Measurements from ENCODE around the gene PHF19.

- no peak for TF ChIP-seq USF2 (CRISPR knock-in tag; IDR thresholded peaks at IDR 0.05)
- no peak for TF ChIP-seq AR (CRISPR knock-in tag; IDR thresholded peaks at IDR 0.05)
- no peak for TF ChIP-seq ZNF138 (CRISPR knock-in tag; conservative IDR thresholded peaks at IDR 0.05)
- no peak for TF ChIP-seq SP1 (CRISPR knock-in tag; conservative IDR thresholded peaks at IDR 0.05)
- no peak for TF ChIP-seq CTCF (IDR thresholded peaks at IDR 0.05)
- no peak for TF ChIP-seq RELA (CRISPR knock-in tag; IDR thresholded peaks at IDR 0.05; ENCODE audit: borderline replicate concordance)
- no peak for TF ChIP-seq JUN (CRISPR knock-in tag; IDR thresholded peaks at IDR 0.05)
- TF ChIP-seq CBFB (CRISPR knock-in tag; IDR thresholded peaks at IDR 0.05; ENCODE audit: low read depth), result no peak
- no peak for TF ChIP-seq ATF3 (CRISPR knock-in tag; conservative IDR thresholded peaks at IDR 0.05)
- TF ChIP-seq IRF2 (CRISPR knock-in tag; IDR thresholded peaks at IDR 0.05; ENCODE audit: borderline replicate concordance, low read depth), result no peak
- TF ChIP-seq USF1 (CRISPR knock-in tag; IDR thresholded peaks at IDR 0.05), result no peak
- no peak for TF ChIP-seq PREB (CRISPR knock-in tag; IDR thresholded peaks at IDR 0.05; ENCODE audit: borderline replicate concordance)
Measured at GRCh38 chr9:120885457-120885856, 8.5 kb upstream of the PHF19 start.
